ENCODE measurements around the gene MPIG6B. TPM values are rescaled to one million over a fixed set of nuclear protein-coding genes. Genes with fewer than 3 reads are reported as not detected.

Gene MPIG6B
- total RNA-seq, 1 donor from 2014 or later, result 0.19 TPM

GRCh38 chr6:31729979-31730630, 6.9 kb downstream of the MPIG6B start:
- H3K27me3 ChIP-seq (ENCODE audit: low read depth), result no peaks in the 10 kb centered on the region
- H3K27ac ChIP-seq (replicated peaks), result peak overlapping the region; percentile 98
- intact Hi-C loops (cut with micrococcal nuclease), result no loop called here
- H3K4me3 ChIP-seq, result peak overlapping the region; percentile 93
- H3K36me3 ChIP-seq, result peaks cover 63% of the 10 kb centered on the region
- no peaks in the 10 kb centered on the region for H3K9me3 ChIP-seq (replicated peaks)
- TF ChIP-seq CTCF (IDR thresholded peaks at IDR 0.05; ENCODE audit: borderline replicate concordance), result no peak
- H3K4me1 ChIP-seq, result peaks cover 75% of the 10 kb centered on the region
- peak; percentile 92 for DNase-seq

GRCh38 chr6:31730631-31731086, 7.5 kb downstream of the MPIG6B start:
- no peak for DNase-seq
- H3K36me3 ChIP-seq, result peaks cover 62% of the 10 kb centered on the region
- no peaks in the 10 kb centered on the region for H3K27me3 ChIP-seq (ENCODE audit: low read depth)
- peak overlapping the region; percentile 93 for H3K4me3 ChIP-seq
- H3K9me3 ChIP-seq (replicated peaks), result no peaks in the 10 kb centered on the region
- no peak for TF ChIP-seq CTCF (IDR thresholded peaks at IDR 0.05; ENCODE audit: borderline replicate concordance)
- peaks cover 78% of the 10 kb centered on the region for H3K4me1 ChIP-seq
- intact Hi-C loops (cut with micrococcal nuclease), result no loop called here
- H3K27ac ChIP-seq (replicated peaks), result peak overlapping the region; percentile 98

- DNase-seq, result no peak
- Histone ChIP-seq H3K36me3 (peaks cover 49% of the 10 kb centered on the region), H3K27me3 (ENCODE audit: low read depth) (no peaks in the 10 kb centered on the region), H3K4me3 (no peak overlapping the region), H3K27ac (replicated peaks) (peak overlapping the region; percentile 32), H3K9me3 (replicated peaks) (no peaks in the 10 kb centered on the region), H3K4me1 (peaks cover 91% of the 10 kb centered on the region)
- intact Hi-C loops (cut with micrococcal nuclease), result no loop called here
- no peak for TF ChIP-seq CTCF (IDR thresholded peaks at IDR 0.05; ENCODE audit: borderline replicate concordance)
Observed at GRCh38 chr6:31732029-31732428, 8.9 kb downstream of the MPIG6B start.

- H3K36me3 ChIP-seq, result peaks cover 36% of the 10 kb centered on the region
- H3K27me3 ChIP-seq (ENCODE audit: low read depth), result no peaks in the 10 kb centered on the region
- peak overlapping the region; percentile 96 for H3K27ac ChIP-seq (replicated peaks)
- no peak for DNase-seq
- H3K9me3 ChIP-seq (replicated peaks), result no peaks in the 10 kb centered on the region
- peak overlapping the region; percentile 83 for H3K4me3 ChIP-seq
- TF ChIP-seq CTCF (IDR thresholded peaks at IDR 0.05; ENCODE audit: borderline replicate concordance), result no peak
- peaks cover 96% of the 10 kb centered on the region for H3K4me1 ChIP-seq
- intact Hi-C loops (cut with micrococcal nuclease), result no loop called here
Observed at GRCh38 chr6:31733734-31734133, 10.6 kb downstream of the MPIG6B start.

GRCh38 chr6:31734247-31734820, 11.2 kb downstream of the MPIG6B start:
- H3K36me3 ChIP-seq, result peaks cover 36% of the 10 kb centered on the region
- DNase-seq, result no peak
- intact Hi-C loops (cut with micrococcal nuclease), result no loop called here
- peak overlapping the region; percentile 96 for H3K27ac ChIP-seq (replicated peaks)
- peaks cover 96% of the 10 kb centered on the region for H3K4me1 ChIP-seq
- H3K4me3 ChIP-seq, result peak overlapping the region; percentile 83
- no peaks in the 10 kb centered on the region for H3K27me3 ChIP-seq (ENCODE audit: low read depth)
- H3K9me3 ChIP-seq (replicated peaks), result no peaks in the 10 kb centered on the region
- no peak for TF ChIP-seq CTCF (IDR thresholded peaks at IDR 0.05; ENCODE audit: borderline replicate concordance)

All from left ventricle myocardium inferior (tissue), 1 donor.